ENCODE measurements around the gene PTGES3L.
"Not testable (repeated sequence)": the region's sequence is repeated elsewhere in the genome, so short reads cannot be mapped to it uniquely, and the experiment has no call there.

Gene PTGES3L

GRCh38 chr17:43014020-43014648 is 34.3 kb upstream of the PTGES3L start:
- no peak for DNase-seq

GRCh38 chr17:43013296-43013695 is 33.4 kb upstream of the PTGES3L start:
- DNase-seq: no peak

- no peak for DNase-seq
These were observed 32.0 kb upstream of the PTGES3L start for GRCh38 chr17:43011728-43012472.

- DNase-seq: no peak
These were observed 30.9 kb upstream of the PTGES3L start for GRCh38 chr17:43010667-43011308.

GRCh38 chr17:43006639-43007551 is 27.0 kb upstream of the PTGES3L start, which contains the start of gene IFI35:
TSS of gene IFI35 (plus strand) at chr17:43006784. CDS start at chr17:43006948, 164 bp downstream.
- peak; percentile 54 to 63 for DNase-seq

- no peak for DNase-seq
These were observed 23.8 kb upstream of the PTGES3L start for GRCh38 chr17:43003542-43004172.

GRCh38 chr17:43000894-43001293 is 21.0 kb upstream of the PTGES3L start:
- not testable (repeated sequence) for DNase-seq

GRCh38 chr17:42999003-42999525 is 19.2 kb upstream of the PTGES3L start:
- no peak for DNase-seq

- DNase-seq: peak; percentile 99
These were observed 18.4 kb upstream of the PTGES3L start, which contains the start of gene RPL27 for GRCh38 chr17:42997984-42998938. TSS of gene RPL27 (plus strand) at chr17:42998419. CDS start at chr17:42998751, 332 bp downstream.

- DNase-seq: no peak
These were observed 17.6 kb upstream of the PTGES3L start for GRCh38 chr17:42997390-42997983.

- not testable (repeated sequence) for DNase-seq
These were observed 14.0 kb upstream of the PTGES3L start for GRCh38 chr17:42993913-42994312.

GRCh38 chr17:42992872-42993271 is 13.0 kb upstream of the PTGES3L start:
- DNase-seq: no peak

- DNase-seq: no peak
These were observed 11.6 kb upstream of the PTGES3L start for GRCh38 chr17:42991471-42991870.

GRCh38 chr17:42989726-42990652 is 10.1 kb upstream of the PTGES3L start:
- no peak for DNase-seq

- DNase-seq: no peak
These were observed 9.3 kb upstream of the PTGES3L start for GRCh38 chr17:42989141-42989540.

GRCh38 chr17:42985225-42985624 is 5.3 kb upstream of the PTGES3L start:
- no peak for DNase-seq

- DNase-seq: no peak
These were observed 2.4 kb upstream of the PTGES3L start for GRCh38 chr17:42982266-42982665.

- peak; percentile 42 to 57 for DNase-seq
These were observed 1.0 kb upstream of the PTGES3L start for GRCh38 chr17:42980766-42981397.

All from SHP77 (cell line).